Measurements from ENCODE around the gene DKC1. TPM values are rescaled to one million over a fixed set of nuclear protein-coding genes. Genes with fewer than 3 reads are reported as not detected.

DKC1 gene
- total RNA-seq, 2 donors from 2014 or later: 17.9 to 26.0 TPM

DNA sequence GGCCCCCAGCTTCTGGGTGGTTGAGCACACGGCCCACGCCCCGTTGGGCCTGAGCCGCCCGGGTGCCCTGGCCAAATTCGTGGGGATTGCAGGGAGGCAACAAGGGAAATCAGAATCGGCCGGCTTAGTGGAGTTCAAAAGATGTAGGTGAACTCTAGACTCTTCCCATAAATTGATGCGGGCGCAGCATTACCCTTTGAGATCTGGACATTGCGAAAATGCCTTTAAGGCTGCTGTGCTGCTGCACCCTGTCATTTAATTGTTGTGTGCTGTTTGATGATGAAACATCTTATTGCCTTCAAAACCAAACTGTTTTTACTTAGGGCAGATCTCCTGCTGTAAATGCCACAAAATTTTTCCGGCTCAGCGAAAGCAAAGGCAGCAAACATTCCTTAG is 43.0 kb downstream of the DKC1 start:
- intact Hi-C loops (cut with DNase I): no loop called here
- DNase-seq (no peak), ATAC-seq (no peak)
- peak overlapping the region in 3 of 4 donors; percentile 55 to 77 (median 70) for H3K27ac ChIP-seq
- H3K4me1 ChIP-seq: peaks cover 16% of the 10 kb centered on the region
- H3K4me3 ChIP-seq: no peak overlapping the region
- 3 to 4% methylated on average over 12 to 13 of the region's 13 CpGs for WGBS, 2 donors
- TF ChIP-seq CTCF (IDR thresholded peaks at IDR 0.05): no peak
- TF ChIP-seq POLR2A (IDR thresholded peaks at IDR 0.05): no peak
- H3K27me3 ChIP-seq: no peaks in the 10 kb centered on the region
- no peaks in the 10 kb centered on the region for H3K9me3 ChIP-seq
- no peaks in the 10 kb centered on the region for H3K36me3 ChIP-seq (replicated peaks in 1 of 2; ENCODE audit: insufficient read depth in 1 of 2, low read depth in 2 of 2)

DNA sequence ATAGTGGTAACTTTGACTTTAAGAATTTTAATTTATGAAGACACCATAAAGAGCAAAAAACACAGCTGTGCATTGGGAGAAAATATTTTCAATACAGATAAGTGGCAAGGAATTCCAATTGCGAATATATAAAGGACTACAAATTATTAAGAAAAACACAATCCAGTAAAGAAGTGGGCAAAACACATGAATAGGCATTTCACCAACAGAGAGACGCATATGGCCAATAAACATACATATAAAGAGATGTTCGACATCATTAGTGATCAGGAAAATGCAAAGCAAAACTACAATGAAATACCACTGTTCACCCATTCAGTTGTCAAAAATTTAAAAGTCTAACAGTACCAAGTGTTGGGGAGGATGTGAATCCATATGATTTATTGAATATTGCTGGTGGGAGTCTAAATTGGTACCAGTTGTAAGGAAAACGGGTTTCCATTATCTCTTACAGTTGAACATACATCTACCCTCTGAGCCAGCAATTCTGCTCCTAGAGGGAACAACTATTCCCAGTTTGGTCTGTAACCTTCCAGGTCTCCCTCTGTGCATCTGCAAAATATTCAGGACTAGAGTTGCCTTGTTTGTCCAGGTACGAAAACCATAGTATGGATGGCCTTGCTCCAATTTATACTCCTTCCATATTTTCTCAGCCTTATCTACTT is 44.3 kb downstream of the DKC1 start:
- Histone ChIP-seq H3K27ac (no peak overlapping the region), H3K9me3 (no peaks in the 10 kb centered on the region), H3K4me3 (no peak overlapping the region), H3K27me3 (no peaks in the 10 kb centered on the region), H3K4me1 (peaks cover 10% of the 10 kb centered on the region), H3K36me3 (replicated peaks in 1 of 2; ENCODE audit: insufficient read depth in 1 of 2, low read depth in 2 of 2) (no peaks in the 10 kb centered on the region)
- ATAC-seq: no peak
- no peak for DNase-seq
- TF ChIP-seq POLR2A (IDR thresholded peaks at IDR 0.05): no peak
- no peak for TF ChIP-seq CTCF (IDR thresholded peaks at IDR 0.05)
- intact Hi-C loops (cut with DNase I): no loop called here
- 85 to 91% methylated on average over 5 of the region's 5 CpGs for WGBS, 2 donors

DNA sequence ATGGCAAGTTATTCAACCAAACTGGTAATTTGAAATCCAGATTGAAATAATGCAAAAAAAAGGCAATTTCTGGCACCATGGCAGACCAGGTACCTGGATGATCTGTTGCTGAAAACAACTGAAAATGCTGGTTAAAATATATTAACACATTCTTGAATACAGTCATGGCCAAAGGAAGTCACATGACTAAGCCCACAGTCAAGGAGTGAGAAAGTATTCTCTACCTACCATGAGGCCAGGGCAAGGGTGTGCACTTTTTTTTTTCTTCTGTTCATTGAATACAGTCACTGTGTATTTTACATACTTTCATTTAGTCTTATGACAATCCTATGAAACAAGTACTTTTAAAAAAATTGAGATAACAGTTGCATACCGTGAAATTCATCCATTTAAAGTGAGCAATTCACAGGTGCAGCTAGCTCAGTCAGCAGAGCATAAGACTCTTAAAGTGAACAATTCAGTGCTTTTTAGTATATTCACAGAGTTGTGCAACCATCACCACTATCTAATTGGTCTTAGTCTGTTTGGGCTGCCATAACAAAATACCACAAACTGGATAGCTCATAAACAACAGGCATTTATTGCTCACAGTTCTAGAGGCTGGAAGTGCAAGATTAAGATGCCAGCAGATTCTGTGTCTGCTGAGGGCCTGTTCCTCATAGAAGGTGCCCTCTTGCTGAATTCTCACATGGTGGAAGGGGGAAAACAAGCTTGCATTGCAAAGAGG is 47.4 kb downstream of the DKC1 start:
- no peak for DNase-seq
- no peaks in the 10 kb centered on the region for H3K36me3 ChIP-seq (replicated peaks in 1 of 2; ENCODE audit: insufficient read depth in 1 of 2, low read depth in 2 of 2)
- 67 to 89% methylated on average over 1 of the region's 1 CpG for WGBS, 2 donors
- intact Hi-C loops (cut with DNase I): no loop called here
- no peaks in the 10 kb centered on the region for H3K4me1 ChIP-seq
- H3K9me3 ChIP-seq: no peaks in the 10 kb centered on the region
- H3K27ac ChIP-seq: no peak overlapping the region
- no peaks in the 10 kb centered on the region for H3K27me3 ChIP-seq
- no peak for TF ChIP-seq CTCF (IDR thresholded peaks at IDR 0.05)
- TF ChIP-seq POLR2A (IDR thresholded peaks at IDR 0.05): no peak
- no peak for ATAC-seq
- no peak overlapping the region for H3K4me3 ChIP-seq

- no peak for DNase-seq
- no peaks in the 10 kb centered on the region for H3K27me3 ChIP-seq
- WGBS, 2 donors: 84 to 91% methylated on average over 1 to 2 of the region's 2 CpGs
Measured at GRCh38 chrX:154812341-154813101, 49.9 kb downstream of the DKC1 start.

More at GRCh38 chrX:154812341-154813101, 49.9 kb downstream of the DKC1 start:
- TF ChIP-seq CTCF (IDR thresholded peaks at IDR 0.05): no peak
- TF ChIP-seq POLR2A (IDR thresholded peaks at IDR 0.05): no peak
- no peak overlapping the region for H3K27ac ChIP-seq
- H3K4me1 ChIP-seq: no peaks in the 10 kb centered on the region
- H3K4me3 ChIP-seq: no peak overlapping the region
- no peaks in the 10 kb centered on the region for H3K36me3 ChIP-seq (replicated peaks in 1 of 2; ENCODE audit: insufficient read depth in 1 of 2, low read depth in 2 of 2)
- no peak for ATAC-seq
- intact Hi-C loops (cut with DNase I): no loop called here
- no peaks in the 10 kb centered on the region for H3K9me3 ChIP-seq

All from body of pancreas (tissue), 4 donors.